Spleen (tissue), 7 donors: ENCODE measurements around the gene CD4.

Source experiments
- POLR2A ChIP-seq, 3 donors: fragments of 450-650 bp; IDR thresholded peaks; one replicate each; pipeline ENCODE4 v1.5.1; 2017; ENCODE audit warnings: antibody characterized with exemption in 3 of 3, mild to moderate bottlenecking in 1 of 3
- TF ChIP-seq, protein P1 (sequence below), 11 experiments: fragments of 200-600 bp in 7 of 11; fragments of 450-650 bp in 4 of 11; sonication (generic) in 4 of 11; IDR thresholded peaks in 8 of 11; conservative IDR thresholded peaks in 3 of 11; 1 replicate in 7 of 11; 2 replicates in 4 of 11; pipeline versions ENCODE4 v1.4.0 to v1.8.0; 2016 to 2021; ENCODE audit warnings: antibody characterized with exemption in 11 of 11, inconsistent platforms in 4 of 11, mild to moderate bottlenecking in 1 of 11
- donor health status: DM: no; HTN: no; CAD: no; lungs with moderate emphysema.
- donor health status: DM: no; HTN: no; CAD: no.
- donor health status: DM: no; HTN: no; CAD: no.

GRCh38 chr12:6807170-6807569 lies 17.8 kb downstream of the CD4 start:
- TF ChIP-seq, protein P1, sequence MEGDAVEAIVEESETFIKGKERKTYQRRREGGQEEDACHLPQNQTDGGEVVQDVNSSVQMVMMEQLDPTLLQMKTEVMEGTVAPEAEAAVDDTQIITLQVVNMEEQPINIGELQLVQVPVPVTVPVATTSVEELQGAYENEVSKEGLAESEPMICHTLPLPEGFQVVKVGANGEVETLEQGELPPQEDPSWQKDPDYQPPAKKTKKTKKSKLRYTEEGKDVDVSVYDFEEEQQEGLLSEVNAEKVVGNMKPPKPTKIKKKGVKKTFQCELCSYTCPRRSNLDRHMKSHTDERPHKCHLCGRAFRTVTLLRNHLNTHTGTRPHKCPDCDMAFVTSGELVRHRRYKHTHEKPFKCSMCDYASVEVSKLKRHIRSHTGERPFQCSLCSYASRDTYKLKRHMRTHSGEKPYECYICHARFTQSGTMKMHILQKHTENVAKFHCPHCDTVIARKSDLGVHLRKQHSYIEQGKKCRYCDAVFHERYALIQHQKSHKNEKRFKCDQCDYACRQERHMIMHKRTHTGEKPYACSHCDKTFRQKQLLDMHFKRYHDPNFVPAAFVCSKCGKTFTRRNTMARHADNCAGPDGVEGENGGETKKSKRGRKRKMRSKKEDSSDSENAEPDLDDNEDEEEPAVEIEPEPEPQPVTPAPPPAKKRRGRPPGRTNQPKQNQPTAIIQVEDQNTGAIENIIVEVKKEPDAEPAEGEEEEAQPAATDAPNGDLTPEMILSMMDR (IDR thresholded peaks at IDR 0.05 in 8 of 11, conservative IDR thresholded peaks at IDR 0.05 in 3 of 11), result no peak
- no peak for TF ChIP-seq POLR2A (IDR thresholded peaks at IDR 0.05)
